H9 (cell line): ENCODE results near the gene SUOX. TPM values are rescaled to one million over a fixed set of nuclear protein-coding genes. Genes with fewer than 3 reads are reported as not detected.

Experiments
- DNase-seq: peaks from one replicate; pipeline ENCODE4 v3.0.0-alpha.2; 2017
- H2AFZ ChIP-seq: one replicate; pipeline ENCODE4 v1.6.1; 2013; ENCODE audit warnings: mild to moderate bottlenecking, low read length, control low read depth, moderate library complexity
- H2AK5ac ChIP-seq: 2 replicates; pipeline ENCODE4 v1.6.1; 2013; ENCODE audit warnings: low read length, control low read depth, mixed read lengths; ENCODE audit not compliant: insufficient read length
- H2BK120ac ChIP-seq: one replicate; pipeline ENCODE4 v1.6.1; 2013; ENCODE audit warnings: low read depth, mild to moderate bottlenecking, low read length, control low read depth, inconsistent platforms; ENCODE audit not compliant: poor library complexity, severe bottlenecking
- H2BK12ac ChIP-seq: 2 replicates; pipeline ENCODE4 v1.6.1; 2013; ENCODE audit warnings: low read length, control low read depth, mixed read lengths, low read depth; ENCODE audit not compliant: insufficient read length
- H2BK15ac ChIP-seq: 2 replicates; pipeline ENCODE4 v1.6.1; 2013; ENCODE audit warnings: low read depth, low read length, control low read depth
- H2BK20ac ChIP-seq: one replicate; pipeline ENCODE4 v1.6.1; 2013; ENCODE audit warnings: low read depth, mild to moderate bottlenecking, low read length, control low read depth, inconsistent platforms; ENCODE audit not compliant: poor library complexity, severe bottlenecking
- H2BK5ac ChIP-seq: 2 replicates; pipeline ENCODE4 v1.6.1; 2013; ENCODE audit warnings: low read length, control low read depth, mixed read lengths; ENCODE audit not compliant: insufficient read length
- H3K14ac ChIP-seq: 2 replicates; pipeline ENCODE4 v1.6.1; 2013; ENCODE audit warnings: low read length, control low read depth; ENCODE audit not compliant: insufficient read depth
- H3K18ac ChIP-seq: 2 replicates; pipeline ENCODE4 v1.6.1; 2013; ENCODE audit warnings: low read depth, mild to moderate bottlenecking, mixed read lengths, low read length, control low read depth; ENCODE audit not compliant: insufficient read length
- H3K23ac ChIP-seq: 2 replicates; pipeline ENCODE4 v1.6.1; 2013; ENCODE audit warnings: low read length, control low read depth, mixed read lengths, low read depth; ENCODE audit not compliant: insufficient read length
- H3K23me2 ChIP-seq: 2 replicates; pipeline ENCODE4 v1.6.1; 2013; ENCODE audit warnings: low read depth, mild to moderate bottlenecking, mixed read lengths, low read length, control low read depth; ENCODE audit not compliant: insufficient read length, poor library complexity, severe bottlenecking
- H3K27ac ChIP-seq: 2 replicates; pipeline ENCODE4 v1.5.1; 2013; ENCODE audit warnings: low read length, control low read depth, mixed read lengths, low read depth; ENCODE audit not compliant: insufficient read length
- H3K27me3 ChIP-seq: 2 replicates; pipeline ENCODE4 v1.6.1; 2013; ENCODE audit warnings: low read length, control low read depth, inconsistent platforms; ENCODE audit not compliant: insufficient read depth
- H3K4ac ChIP-seq: 2 replicates; pipeline ENCODE4 v1.6.1; 2013; ENCODE audit warnings: low read depth, mild to moderate bottlenecking, control low read depth, inconsistent platforms, low read length, moderate library complexity
- H3K4me1 ChIP-seq: 2 replicates; pipeline ENCODE4 v1.6.1; 2013; ENCODE audit warnings: low read length, control low read depth, inconsistent platforms; ENCODE audit not compliant: insufficient read depth
- H3K4me2 ChIP-seq: 2 replicates; pipeline ENCODE4 v1.6.1; 2013; ENCODE audit warnings: low read length, control low read depth, mixed read lengths; ENCODE audit not compliant: insufficient read length, insufficient read depth
- H3K56ac ChIP-seq: 2 replicates; pipeline ENCODE4 v1.6.1; 2013; ENCODE audit warnings: low read depth, mild to moderate bottlenecking, mixed read lengths, low read length, control low read depth; ENCODE audit not compliant: insufficient read length
- H3K79me1 ChIP-seq: 2 replicates; pipeline ENCODE4 v1.6.1; 2013; ENCODE audit warnings: low read depth, mild to moderate bottlenecking, moderate library complexity, low read length, control low read depth, inconsistent platforms; ENCODE audit not compliant: insufficient read depth, poor library complexity, severe bottlenecking
- H3K79me2 ChIP-seq: 2 replicates; pipeline ENCODE4 v1.6.1; 2013; ENCODE audit warnings: low read length, control low read depth, inconsistent platforms; ENCODE audit not compliant: insufficient read depth
- H3K9ac ChIP-seq: 2 replicates; pipeline ENCODE4 v1.6.1; 2013; ENCODE audit warnings: low read length, control low read depth, mixed read lengths; ENCODE audit not compliant: insufficient read length; ENCODE audit errors: extremely low read depth
- H3K9me3 ChIP-seq: one replicate; pipeline ENCODE4 v1.6.1; 2013; ENCODE audit warnings: low read depth, low read length, inconsistent platforms; ENCODE audit not compliant: control insufficient read depth
- H3T11ph ChIP-seq: one replicate; pipeline ENCODE4 v1.6.1; 2013; ENCODE audit warnings: mild to moderate bottlenecking, low read length, control low read depth, inconsistent platforms
- H4K20me1 ChIP-seq: one replicate; pipeline ENCODE4 v1.6.1; 2013; ENCODE audit not compliant: control insufficient read depth, insufficient read length, insufficient read depth
- H4K5ac ChIP-seq: 2 replicates; pipeline ENCODE4 v1.6.1; 2013; ENCODE audit warnings: low read depth, mild to moderate bottlenecking, mixed read lengths, low read length, control low read depth; ENCODE audit not compliant: insufficient read length
- H4K8ac ChIP-seq: replicated peaks from 2 replicates; pipeline ENCODE4 v1.6.1; 2013; ENCODE audit warnings: low read length, control low read depth, mixed read lengths, low read depth; ENCODE audit not compliant: insufficient read length
- H4K91ac ChIP-seq: 2 replicates; pipeline ENCODE4 v1.6.1; 2013; ENCODE audit warnings: low read depth, mild to moderate bottlenecking, moderate library complexity, mixed read lengths, low read length, control low read depth; ENCODE audit not compliant: insufficient read length
- H3K27ac Mint-ChIP-seq, 3 experiments: 2 replicates in 2 of 3; 3 replicates in 1 of 3; pipeline ENCODE4 v1.8.0; 2020 to 2021; ENCODE audit warnings: mixed read lengths in 3 of 3, mild to moderate bottlenecking in 1 of 3, moderate library complexity in 1 of 3
- H3K27me3 Mint-ChIP-seq: 2 replicates; pipeline ENCODE4 v1.8.0; 2021; ENCODE audit warnings: low read depth, mild to moderate bottlenecking, moderate library complexity, mixed read lengths
- H3K36me3 Mint-ChIP-seq, 3 experiments: 2 replicates in 2 of 3; 3 replicates in 1 of 3; pipeline ENCODE4 v1.8.0; 2020 to 2021; ENCODE audit warnings: low read depth in 3 of 3, mixed read lengths in 3 of 3; ENCODE audit not compliant: insufficient read depth in 1 of 3
- H3K4me1 Mint-ChIP-seq, 2 experiments: 2 replicates each; pipeline ENCODE4 v1.8.0; 2020; ENCODE audit warnings: mixed read lengths in 2 of 2
- H3K4me3 Mint-ChIP-seq, 2 experiments: 2 replicates in 1 of 2; 3 replicates in 1 of 2; pipeline ENCODE4 v1.8.0; 2020 to 2021; ENCODE audit warnings: mild to moderate bottlenecking in 2 of 2, mixed read lengths in 2 of 2, moderate library complexity in 1 of 2
- H3K9me3 Mint-ChIP-seq, 2 experiments: 2 replicates in 1 of 2; 3 replicates in 1 of 2; pipeline ENCODE4 v1.8.0; 2020; ENCODE audit warnings: mild to moderate bottlenecking in 2 of 2, mixed read lengths in 2 of 2, moderate library complexity in 1 of 2
- WGBS: extraction: QIAGEN DNeasy Blood & Tissue Kit; methylation state at CpG from one replicate; pipeline ENCODE4 v1.1.7; 2013; ENCODE audit warnings: missing lambda C conversion rate, low lambda C conversion rate, mixed read lengths; ENCODE audit not compliant: insufficient read length; ENCODE audit errors: extremely low coverage; 5-methylcytosine and 5-hydroxymethylcytosine counted together
- total RNA-seq: library from RNA; stranded (reverse); gene quantifications from 2 replicates; pipeline ENCODE4 v1.2.1, GENCODE V29; 2021
- TF ChIP-seq, protein P1 (sequence below): fragments of 200-600 bp; sonication (generic); conservative IDR thresholded peaks from 3 replicates; pipeline ENCODE4 v1.8.0; 2021; ENCODE audit warnings: antibody characterized with exemption, mild to moderate bottlenecking

The SUOX gene
- total RNA-seq, 1 experiment from 2014 or later, result 21.0 TPM

DNA sequence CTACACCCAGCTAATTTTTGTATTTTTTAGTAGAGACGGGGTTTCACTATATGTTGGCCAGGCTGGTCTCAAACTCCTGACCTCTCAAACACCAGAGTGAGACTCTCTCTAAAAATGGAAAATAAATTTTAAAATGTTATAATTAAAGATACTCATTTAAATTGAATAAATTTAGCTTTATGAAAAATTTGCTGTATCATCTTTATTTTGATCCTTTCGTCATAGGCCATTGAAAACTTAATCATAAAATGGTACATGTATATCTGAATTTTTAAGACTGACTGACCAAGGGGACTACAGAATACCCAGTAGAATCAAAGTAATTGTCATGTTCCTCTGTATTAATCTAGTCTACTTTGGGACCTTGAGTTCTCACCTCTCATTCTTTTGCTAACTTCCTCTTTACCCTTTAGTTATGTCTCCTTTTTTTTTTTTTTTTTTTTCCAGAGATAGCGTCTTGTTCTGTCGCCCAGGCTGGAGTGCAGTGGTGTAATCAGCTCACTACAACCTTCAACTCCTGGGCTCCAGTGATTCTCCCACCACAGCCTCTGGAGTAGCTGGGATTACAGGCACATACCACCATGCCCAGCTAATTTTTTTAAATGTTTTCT is 13.7 kb upstream of the SUOX start:
- H3K23ac ChIP-seq, result no peak overlapping the region
- no peak overlapping the region for H2AK5ac ChIP-seq
- H3K4me2 ChIP-seq, result no peak overlapping the region
- no peak overlapping the region for H4K91ac ChIP-seq
- H2BK12ac ChIP-seq, result no peak overlapping the region
- H3K27me3 ChIP-seq, result no peaks in the 10 kb centered on the region
- no peak overlapping the region for H3T11ph ChIP-seq
- no peak overlapping the region for H3K9ac ChIP-seq
- no peak overlapping the region for H3K27ac ChIP-seq
- no peaks in the 10 kb centered on the region for H3K4me1 ChIP-seq
- TF ChIP-seq, protein P1, sequence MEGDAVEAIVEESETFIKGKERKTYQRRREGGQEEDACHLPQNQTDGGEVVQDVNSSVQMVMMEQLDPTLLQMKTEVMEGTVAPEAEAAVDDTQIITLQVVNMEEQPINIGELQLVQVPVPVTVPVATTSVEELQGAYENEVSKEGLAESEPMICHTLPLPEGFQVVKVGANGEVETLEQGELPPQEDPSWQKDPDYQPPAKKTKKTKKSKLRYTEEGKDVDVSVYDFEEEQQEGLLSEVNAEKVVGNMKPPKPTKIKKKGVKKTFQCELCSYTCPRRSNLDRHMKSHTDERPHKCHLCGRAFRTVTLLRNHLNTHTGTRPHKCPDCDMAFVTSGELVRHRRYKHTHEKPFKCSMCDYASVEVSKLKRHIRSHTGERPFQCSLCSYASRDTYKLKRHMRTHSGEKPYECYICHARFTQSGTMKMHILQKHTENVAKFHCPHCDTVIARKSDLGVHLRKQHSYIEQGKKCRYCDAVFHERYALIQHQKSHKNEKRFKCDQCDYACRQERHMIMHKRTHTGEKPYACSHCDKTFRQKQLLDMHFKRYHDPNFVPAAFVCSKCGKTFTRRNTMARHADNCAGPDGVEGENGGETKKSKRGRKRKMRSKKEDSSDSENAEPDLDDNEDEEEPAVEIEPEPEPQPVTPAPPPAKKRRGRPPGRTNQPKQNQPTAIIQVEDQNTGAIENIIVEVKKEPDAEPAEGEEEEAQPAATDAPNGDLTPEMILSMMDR, result no peak
- H3K14ac ChIP-seq, result no peak overlapping the region
- Mint-ChIP-seq H3K4me1 (no peaks in the 10 kb centered on the region), H3K36me3 (peaks cover 14 to 65% (median 57%) of the 10 kb centered on the region in 3 experiments; a peak in 6 of 7 replicates), H3K4me3 (no peak overlapping the region), H3K27ac (peak overlapping the region; percentile 39 to 76 (median 52); a peak in 2 of 7 replicates), H3K27me3 (no peaks in the 10 kb centered on the region), H3K9me3 (no peaks in the 10 kb centered on the region; a peak in 1 of 5 replicates)
- H2BK120ac ChIP-seq, result no peak overlapping the region
- H4K8ac ChIP-seq, result no peak overlapping the region
- DNase-seq, result no peak
- no peaks in the 10 kb centered on the region for H3K79me1 ChIP-seq
- no peak overlapping the region for H2AFZ ChIP-seq
- H2BK20ac ChIP-seq, result no peak overlapping the region
- H3K18ac ChIP-seq, result no peak overlapping the region
- H4K20me1 ChIP-seq, result no peaks in the 10 kb centered on the region
- H3K23me2 ChIP-seq, result no peaks in the 10 kb centered on the region
- no peak overlapping the region for H2BK5ac ChIP-seq
- H3K9me3 ChIP-seq, result no peaks in the 10 kb centered on the region
- WGBS, result no CpG with 5 or more reads among the region's 4 CpGs
- no peak overlapping the region for H3K4ac ChIP-seq
- H3K56ac ChIP-seq, result no peak overlapping the region
- H4K5ac ChIP-seq, result no peak overlapping the region
- H2BK15ac ChIP-seq, result no peak overlapping the region
- no peaks in the 10 kb centered on the region for H3K79me2 ChIP-seq
